ENCODE measurements around the gene DIP2C.
"Not testable (repeated sequence)": the region's sequence is repeated elsewhere in the genome, so short reads cannot be mapped to it uniquely, and the experiment has no call there.

Gene DIP2C

DNA sequence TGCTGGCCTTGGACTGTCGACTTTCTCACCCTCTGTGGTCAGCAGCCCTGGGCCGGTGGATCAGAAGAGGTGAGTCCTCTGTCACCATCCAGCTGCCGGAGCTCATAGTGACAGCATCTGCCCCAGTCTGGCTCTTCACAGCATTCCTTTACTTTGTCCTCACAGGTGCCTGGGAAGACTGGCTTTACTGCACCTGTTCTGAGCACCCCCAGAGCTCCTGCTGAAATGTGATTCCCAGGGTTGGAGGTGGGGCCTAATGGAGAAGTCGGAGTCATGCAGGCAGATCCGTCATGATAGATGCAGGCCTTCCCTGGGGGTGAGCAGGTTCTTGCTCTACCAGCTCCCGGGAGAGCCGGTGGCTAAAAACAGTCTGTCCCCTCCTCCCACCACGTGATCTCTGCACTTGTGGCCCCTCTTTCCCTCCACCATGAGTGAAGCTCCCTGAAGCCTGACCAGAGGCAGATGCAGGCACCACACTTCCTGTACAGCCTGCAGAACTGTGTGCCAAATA, 382.7 kb downstream of the DIP2C start:
- DNase-seq (ENCODE audit: low read depth in 2 of 2) = no peak

DNA sequence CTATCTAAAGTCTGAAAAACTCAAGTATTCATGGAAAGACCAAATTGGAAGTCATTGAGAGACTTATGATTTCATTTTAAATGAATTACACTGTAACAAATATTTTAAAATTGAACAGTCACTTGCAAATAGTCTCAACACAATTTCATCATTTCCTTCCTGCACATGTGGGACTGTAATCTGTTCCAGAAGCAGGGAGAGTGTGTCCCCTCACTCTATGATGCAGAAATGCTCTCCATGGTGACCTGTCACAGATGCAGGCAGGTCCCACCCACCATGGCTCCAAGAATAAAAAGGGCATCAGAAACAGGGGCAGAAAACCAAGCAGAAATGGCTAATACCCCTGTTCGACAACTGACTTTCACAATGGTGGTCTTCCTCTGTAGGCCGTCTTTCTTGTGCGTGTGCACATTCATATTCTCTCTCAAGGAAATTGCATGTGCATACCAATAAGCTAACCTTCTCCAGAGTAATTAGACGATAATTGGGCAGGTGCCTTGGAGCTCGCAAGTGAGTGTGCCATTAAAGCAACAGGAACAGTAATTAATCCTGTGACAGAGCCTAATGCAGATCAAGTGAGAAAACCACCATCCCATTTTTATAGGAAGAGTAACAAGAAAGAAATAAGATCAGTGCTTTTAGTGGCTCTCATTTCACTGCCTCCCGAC, 383.3 kb downstream of the DIP2C start:
- no peak for DNase-seq (ENCODE audit: low read depth in 2 of 2)

DNA sequence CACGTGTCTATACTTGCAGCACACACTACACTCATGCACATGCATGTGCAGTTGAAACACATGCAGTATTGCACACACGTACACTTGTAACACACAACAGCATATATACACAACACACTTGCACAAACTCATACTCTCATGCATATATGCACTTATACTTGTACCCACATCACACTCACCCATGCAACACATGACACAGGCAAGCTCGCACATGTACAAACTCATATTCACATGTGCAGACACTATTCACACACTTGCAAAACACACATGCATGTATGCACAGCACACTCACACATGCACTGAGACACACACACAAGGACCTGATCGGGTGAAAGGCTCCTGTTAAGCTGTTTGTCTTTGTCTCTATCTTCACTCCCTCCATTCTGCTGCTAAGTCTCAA, 384.4 kb downstream of the DIP2C start:
- DNase-seq (ENCODE audit: low read depth in 2 of 2) = no peak

DNA sequence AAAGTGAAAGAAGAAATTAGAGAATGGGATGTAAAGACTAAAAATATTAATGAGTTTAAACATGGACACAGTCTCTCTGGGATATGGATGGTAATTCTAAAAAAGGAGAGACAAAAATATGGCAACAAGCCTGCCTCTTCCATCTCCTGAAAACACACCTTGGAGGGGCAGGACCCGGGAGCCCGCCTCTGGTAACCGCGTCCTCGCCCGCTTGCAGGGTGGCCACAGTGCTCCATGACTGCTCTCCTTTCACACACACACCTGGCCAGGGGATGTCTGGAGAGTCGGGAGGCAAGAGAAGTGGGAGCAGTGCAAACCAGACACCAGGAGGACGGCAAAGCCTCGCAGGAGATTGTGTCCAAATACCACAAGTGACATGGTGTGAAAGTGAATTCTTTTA, 387.9 kb downstream of the DIP2C start:
- no peak for DNase-seq (ENCODE audit: low read depth in 2 of 2)

DNA sequence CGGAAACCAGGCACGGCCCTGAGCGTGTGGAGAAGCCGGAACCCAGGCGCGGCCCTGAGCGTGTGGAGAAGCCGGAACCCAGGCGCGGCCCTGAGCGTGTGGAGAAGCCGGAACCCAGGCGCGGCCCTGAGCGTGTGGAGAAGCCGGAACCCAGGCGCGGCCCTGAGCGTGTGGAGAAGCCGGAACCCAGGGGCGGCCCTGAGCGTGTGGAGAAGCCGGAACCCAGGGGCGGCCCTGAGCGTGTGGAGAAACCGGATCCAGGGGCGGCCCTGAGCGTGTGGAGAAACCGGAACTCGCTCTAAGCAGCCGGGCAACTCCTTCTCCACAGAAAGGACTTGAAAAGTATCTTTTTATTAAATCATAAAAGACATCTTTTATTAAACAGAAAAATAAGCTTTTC, 388.9 kb downstream of the DIP2C start:
- DNase-seq (ENCODE audit: low read depth in 2 of 2) = not testable (repeated sequence)

DNA sequence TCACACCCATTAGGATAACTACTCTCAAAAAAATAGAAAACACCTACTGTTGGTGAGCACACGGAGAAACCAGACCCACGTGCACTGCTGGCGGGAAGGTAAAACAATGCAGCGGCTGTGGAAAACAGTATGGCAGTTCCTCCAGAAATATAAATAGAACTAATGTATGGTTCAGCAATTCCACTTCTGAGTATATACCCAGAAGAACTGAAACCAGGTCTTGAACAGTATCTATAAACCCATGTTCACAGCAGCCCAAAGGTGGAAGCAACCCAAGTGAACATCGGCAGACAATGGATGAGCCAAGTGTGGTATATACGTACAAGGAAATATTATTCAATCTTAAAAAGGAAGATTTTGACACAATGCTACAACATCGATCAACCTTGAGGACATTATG, 389.5 kb downstream of the DIP2C start:
- DNase-seq (ENCODE audit: low read depth in 2 of 2) = no peak

DNA sequence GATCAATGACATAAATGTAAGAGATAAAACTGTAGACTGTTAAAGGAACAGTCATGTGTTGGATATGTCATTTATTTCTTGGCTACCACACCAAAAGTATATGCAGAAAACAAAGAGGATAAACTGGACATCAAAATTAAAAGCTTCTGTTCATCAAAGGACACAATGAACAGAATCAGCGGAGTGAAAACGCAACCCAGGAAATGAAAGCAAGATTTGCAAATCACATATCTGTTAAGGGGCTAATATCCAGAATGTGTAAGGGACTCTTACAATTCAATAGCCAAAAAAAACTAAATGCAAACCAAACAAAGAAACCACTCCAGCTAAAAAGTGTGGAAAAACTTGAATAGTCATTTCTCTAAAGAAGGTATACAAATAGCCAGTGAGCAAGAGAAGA, 390.0 kb downstream of the DIP2C start:
- DNase-seq (ENCODE audit: low read depth in 2 of 2) = no peak

DNA sequence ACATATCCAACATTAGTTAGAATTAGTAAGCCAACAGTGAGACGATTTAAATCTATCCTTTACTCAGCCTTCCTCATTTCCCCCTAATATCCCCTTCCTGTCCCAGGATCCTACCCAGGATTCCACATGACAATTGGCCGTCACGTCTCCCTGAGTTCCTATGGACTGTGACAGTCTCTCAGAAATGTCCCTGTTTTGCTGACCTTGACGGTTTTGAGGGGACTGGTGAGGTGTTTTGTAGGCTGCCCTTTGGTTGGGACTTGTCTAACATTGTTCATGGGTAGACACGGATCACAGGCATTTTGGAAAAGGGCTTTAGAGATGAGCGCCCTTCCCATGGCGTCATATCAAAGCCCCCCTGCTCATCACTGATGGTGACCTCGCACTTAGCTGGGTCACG, 391.4 kb downstream of the DIP2C start:
- no peak for DNase-seq (ENCODE audit: low read depth in 2 of 2)

DNA sequence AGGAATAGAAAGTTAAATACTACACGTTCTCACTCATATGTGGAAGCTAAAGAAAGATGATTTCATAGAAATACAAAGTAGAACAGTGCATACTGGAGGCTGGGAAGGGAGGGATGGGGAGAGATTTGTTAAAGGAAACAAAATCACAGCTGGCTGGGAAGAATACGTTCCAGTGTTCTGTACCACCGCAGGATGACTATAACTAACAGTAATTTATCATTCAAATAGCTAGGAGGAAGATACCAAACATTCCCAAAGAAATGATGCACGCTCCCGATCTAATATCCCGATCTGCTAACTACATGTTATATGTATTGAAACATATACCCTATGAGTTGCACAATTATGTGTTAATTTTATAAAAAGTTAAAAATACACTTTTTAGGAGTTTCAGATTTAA, 391.9 kb downstream of the DIP2C start:
- DNase-seq (ENCODE audit: low read depth in 2 of 2) = no peak

DNA sequence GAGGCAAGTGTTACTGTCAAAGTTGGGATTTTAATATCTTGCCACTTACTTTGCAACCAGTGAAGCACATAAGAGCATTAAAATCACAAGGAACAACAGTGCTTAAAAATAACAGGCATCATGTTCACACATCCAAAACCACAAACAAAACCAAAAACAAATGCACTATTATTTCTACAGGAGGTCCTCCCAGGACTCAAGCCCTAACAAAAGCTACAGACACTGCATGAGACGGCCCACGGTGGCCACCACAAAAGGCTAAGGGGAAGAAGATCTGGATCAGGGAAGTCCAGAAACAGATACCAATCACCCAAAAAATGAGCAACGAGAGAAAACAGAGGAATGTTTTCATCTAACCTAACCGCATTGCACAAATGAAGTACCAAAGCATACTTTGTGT, 395.8 kb downstream of the DIP2C start:
- DNase-seq (ENCODE audit: low read depth in 2 of 2) = no peak

DNA sequence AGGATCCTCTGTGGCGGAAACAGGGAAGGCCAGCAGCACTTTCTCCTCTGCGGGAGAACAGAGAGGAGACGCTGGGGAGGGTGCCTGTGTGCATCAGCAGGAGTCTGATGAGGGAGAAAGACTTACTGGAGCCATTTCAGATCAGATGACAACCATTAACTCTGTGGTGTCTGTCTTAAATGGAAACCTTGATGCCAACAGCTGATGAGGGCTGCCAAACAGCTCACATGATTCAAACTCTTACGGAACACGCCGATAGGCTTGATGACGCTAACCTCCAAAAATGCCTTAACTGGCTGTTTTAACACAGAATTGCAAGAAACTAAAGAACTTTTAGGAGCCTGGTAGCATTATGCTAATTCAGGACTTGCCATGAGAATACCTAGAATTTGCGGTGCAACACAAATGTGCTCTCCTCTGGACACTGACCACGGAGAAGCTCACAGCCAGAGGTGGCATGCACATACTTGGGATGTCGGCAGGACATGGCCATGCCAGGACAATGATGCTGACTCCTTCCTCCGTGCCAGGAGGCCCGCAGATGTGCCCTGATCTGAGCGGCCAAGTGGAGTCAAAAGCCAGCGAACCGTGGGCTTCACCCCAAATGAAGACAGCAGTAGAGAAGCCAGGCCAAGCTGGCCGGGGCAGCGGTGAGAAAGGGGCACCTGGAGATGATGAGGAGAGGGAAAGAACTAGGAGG, 399.3 kb downstream of the DIP2C start:
- no peak for DNase-seq (ENCODE audit: low read depth in 2 of 2)

DNA sequence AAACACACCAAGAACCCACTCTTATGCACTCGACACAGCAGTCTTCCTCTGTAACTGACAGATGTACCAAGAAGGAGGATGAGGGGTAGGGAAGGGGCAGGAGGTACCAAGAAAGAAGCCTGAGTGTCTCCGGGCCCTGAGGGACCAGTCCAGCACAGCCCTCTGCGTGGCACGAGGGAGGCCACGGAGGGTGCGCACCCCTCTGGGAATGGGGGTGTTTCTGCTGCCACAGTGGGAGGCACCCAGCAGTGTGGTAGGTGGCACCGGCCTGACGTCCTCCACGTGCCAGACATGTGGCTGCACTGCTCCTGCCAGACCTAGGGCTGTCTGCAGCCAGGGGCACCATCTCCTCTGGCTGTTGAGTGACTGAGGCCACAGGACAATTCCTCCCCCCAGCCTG, 399.9 kb downstream of the DIP2C start:
- no peak for DNase-seq (ENCODE audit: low read depth in 2 of 2)

DNA sequence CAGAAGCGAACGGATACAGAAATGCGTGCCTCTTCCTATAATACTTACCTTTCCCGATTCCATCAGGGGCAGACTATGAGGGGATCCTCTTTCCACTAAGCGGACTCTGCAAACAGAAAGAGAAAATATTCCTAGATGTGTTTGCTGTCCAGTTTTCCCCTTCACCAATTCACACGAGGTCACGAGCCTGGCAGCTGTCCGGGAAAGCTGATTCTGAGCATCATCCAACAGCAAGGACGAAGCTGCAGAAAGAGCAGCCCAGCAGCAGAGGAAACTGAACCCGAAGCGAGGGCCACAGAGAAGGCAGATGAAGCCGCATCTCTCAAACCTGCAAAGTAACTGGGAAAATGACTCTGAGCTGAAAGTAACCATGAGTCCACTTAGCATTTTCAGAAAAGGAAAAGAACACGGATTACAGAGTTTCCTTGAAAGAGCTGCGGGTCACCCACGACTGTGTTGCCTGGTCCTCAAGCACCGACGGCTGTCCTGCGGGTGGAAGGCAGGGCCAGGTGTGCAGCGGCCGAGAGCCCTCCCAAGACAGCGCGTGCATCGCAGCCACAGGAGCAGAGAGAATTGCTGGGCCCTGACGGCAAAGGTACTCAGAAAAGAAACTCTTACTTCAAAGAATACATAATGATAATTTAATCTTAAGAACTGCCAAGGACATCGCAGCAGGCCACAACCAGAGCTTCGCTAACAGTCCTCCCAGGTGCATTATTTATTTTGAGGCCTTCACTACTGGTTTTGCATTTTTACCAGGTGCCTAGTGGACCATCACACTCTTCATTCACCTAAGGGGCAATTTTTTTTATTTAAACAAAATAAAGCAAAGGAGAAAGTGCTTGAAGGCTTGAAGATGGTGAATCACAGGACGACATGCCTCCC, 400.9 kb downstream of the DIP2C start:
- DNase-seq (ENCODE audit: low read depth in 2 of 2) = no peak

DNA sequence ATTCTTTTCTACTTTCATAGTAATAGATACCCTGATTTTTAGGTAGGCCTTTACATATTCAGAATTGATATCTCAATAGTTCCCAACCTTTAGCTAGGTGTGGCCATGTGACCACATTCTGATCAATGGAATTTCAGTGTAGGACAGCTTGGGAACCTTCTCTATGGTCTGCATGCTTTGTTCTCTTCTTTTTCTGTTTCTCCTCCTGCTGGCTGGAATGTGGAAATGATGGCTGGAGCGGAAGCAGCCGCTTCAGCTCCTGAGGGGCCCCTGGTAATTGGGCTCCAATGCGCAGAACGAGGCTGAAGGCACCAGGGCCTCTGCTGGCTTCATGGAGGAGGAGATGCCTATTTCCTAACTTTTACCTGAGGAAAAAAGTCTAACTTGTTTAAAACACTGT, 401.7 kb downstream of the DIP2C start:
- DNase-seq (ENCODE audit: low read depth in 2 of 2) = no peak

DNA sequence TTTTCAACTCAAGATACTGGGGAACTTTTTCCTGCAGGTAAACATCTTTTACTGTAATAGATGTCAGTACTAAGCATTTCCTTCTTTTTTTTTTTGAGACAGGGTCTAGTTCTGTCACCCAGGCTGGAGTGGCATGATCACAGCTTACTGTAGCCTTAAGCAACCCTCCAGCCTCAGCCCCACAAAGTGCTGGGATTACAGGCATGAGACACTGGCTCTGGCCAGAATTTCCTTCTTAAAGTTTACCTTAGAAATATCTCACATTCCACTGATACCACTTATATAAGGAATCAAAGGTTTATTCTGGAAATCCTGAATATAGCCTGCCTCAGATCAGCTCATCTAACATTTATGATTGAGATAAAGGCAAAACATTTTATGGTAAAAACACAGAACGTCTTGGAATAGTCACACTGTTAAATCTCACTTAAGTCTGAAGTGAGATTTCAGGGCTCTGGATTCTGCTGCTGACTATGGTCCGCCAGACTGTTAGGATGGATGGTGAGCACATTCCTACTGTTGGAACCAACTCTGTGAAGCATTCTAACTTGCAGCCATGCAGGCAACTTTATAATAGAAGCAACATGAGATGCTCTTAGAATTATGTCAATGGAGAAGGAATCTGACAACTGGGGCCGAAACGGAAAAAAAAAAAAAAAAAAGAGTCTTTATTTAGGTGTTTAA, 402.3 kb downstream of the DIP2C start:
- DNase-seq (ENCODE audit: low read depth in 2 of 2) = no peak

DNA sequence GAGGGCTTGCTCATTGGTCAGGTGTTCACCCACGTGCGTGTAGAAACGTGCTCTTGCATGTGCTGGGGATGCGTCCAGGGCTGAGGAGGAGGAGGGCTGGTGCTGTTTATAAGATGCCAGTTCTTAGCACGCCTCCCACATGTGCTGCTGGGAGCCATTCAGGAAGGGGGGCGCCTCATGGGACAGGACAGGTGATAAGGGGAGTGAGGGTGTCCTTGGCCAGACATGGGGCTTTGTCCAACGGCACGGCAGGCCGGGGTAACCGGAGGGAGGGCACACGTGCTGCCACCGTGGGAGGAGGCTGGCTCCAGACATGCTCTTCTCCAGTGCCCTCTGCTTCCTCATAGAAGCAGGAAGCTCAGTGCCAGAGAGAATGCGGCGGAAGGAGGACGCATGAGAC, 404.3 kb downstream of the DIP2C start:
- DNase-seq (ENCODE audit: low read depth in 2 of 2) = no peak

DNA sequence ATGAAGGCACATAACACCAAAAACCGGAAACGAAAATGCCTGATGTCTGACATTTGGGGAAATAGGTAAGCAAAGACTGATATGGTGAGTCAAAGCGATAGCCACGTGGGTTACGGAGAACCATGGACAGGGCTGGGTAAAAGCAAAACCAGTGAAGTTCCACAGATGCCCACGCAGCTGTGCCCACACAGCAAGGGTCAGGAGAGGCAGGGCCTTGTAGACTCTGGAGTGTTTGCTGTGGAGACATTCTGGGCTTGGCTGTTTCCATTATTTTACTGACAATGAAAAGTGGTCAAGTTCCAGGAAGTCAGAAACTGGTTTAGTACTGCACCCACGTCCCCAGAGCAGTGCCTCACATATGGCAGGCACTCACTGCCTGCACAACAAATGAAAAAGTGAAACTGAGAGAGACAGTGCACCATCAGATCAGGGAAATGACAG, 405.5 kb downstream of the DIP2C start:
- DNase-seq (ENCODE audit: low read depth in 2 of 2) = no peak

DNA sequence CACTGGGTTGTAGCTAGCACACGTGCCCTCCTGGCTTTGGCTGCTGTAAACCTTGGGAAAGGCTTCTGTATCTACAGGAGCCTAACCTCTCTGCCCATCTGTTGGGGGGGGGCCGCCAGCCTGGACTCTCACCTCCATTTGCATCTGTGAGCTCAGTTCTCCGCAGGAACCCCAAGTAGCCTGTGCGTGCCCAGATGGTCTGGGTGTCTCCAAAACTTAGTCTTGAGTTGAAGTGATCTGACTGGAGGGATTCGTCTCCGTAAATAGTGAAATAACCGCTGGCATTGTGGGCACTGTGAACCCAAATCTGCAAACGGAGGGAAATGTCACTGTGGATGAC, 406.4 kb downstream of the DIP2C start:
- no peak for DNase-seq (ENCODE audit: low read depth in 2 of 2)

DNA sequence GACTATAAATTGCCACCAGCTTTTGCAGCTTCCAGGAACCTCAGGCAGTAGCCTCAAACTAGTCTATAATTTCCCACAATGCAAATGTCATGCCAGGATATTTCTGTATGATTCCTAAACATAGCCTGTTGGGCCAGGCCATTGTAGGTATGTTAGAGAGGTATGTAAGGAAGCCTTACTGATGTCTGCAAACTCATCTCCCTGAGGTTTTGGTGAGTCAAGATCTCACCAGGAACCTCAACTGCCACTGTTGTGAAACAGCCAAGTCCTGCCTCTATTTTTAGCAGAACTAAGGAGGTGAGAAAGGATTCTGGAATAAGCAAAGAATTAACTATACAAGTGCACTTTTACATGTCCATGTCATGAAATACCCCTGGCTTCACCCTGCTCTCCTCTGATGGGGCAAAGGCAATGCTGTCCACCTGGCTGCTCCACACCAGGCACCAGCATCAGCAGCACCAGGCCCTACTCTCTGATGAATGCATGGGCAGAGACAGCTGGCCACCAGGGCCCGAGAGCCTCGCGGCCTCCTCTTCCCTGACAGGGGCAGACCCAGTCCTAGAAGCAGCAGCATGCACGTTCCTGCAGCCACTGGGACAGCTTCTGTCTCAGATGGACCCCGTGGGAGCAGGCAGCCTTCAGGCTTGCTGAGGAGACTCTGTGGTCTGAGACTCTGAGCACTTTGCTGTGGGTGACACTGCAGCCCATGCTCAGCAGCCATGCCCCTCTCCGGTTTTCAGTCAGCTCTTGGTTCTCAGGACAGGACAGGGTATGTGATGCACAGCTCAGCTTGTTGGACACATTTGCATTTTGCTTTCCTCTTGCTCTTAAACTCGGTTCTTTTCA, 407.0 kb downstream of the DIP2C start:
- DNase-seq (ENCODE audit: low read depth in 2 of 2) = no peak

DNA sequence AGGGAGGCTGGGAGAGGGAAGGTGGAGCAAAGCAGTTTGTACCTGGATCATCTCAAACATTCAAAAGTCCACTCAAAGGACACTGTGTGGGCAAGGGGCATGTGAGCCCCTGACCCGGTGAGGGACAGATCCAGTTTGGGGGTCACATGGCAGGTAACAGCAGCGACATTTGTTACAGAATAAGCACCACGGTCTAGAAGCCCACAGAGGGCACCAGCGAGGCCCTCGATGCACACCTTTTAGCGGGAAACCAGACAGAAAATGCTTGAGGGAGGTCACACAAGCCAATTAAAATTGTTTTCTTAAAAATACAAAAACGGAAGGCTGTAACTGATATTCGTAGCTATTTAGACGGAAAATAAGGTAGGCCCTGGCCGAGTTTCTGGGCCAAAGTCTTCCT, 409.8 kb downstream of the DIP2C start:
- DNase-seq (ENCODE audit: low read depth in 2 of 2) = no peak

DNA sequence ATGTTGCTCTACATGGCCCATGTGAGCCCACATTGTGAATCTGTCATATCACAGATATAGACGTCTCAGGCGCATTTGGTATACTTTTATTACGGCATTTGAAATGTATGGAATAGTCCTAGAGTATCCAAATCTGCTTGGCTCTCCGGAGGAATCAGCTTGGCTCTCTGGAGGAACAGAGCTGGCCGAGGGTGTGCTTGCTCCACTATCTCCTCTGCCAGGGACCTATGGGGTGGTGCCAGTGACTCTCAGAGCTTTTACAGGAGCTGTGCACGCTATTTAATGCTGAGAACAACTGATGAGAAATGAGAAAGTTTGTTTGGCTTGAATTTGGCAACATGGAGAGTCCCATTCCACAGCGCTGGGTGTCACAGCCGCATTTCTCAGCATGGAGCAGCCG, 410.2 kb downstream of the DIP2C start:
- DNase-seq (ENCODE audit: low read depth in 2 of 2) = no peak

All from stimulated activated CD4-positive, alpha-beta T cell treated with anti-CD3 and anti-CD28 coated beads, Interleukin-1b, Interleukin-23, amount 100 ng/mL, for 4 hours (primary cell).